ENCODE results near the gene PTPMT1. TPM values are rescaled to one million over a fixed set of nuclear protein-coding genes. Genes with fewer than 3 reads are reported as not detected.

The PTPMT1 gene
- total RNA-seq, 6 experiments from 2014 or later = 14.7 to 118 (median 20.5) TPM

DNA sequence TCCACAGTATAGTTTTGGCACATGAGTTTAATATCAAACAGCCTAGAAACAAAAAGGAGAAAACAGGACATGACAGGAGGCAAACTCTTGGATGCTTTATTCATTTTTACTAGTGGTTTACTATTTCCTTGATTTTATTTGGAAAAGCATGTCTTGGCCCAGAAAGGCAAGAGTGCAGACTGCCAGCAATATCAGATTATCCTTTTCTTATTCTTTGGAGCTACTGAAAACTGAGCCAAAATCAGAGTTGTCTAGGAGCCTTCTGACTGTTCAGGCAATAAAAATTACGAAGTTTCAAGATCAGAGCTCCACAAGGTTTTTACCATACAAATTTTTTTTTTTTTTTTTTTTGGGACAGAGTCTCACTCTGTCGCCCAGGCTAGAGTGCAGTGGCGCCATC lies 28.5 kb upstream of the PTPMT1 start:
- H3K4me1 ChIP-seq = peaks cover 0 to 51% (median 15%) of the 10 kb centered on the region in 4 donors
- 82% methylated on average over 3 of the region's 3 CpGs for WGBS (ENCODE audit: insufficient coverage, low coverage, low lambda C conversion rate, missing lambda C conversion rate)
- ATAC-seq (no peak), DNase-seq (no peak)
- intact Hi-C loops (cut with DNase I) = no loop called here
- no peak for TF ChIP-seq POLR2A (IDR thresholded peaks at IDR 0.05)
- TF ChIP-seq, protein P1, sequence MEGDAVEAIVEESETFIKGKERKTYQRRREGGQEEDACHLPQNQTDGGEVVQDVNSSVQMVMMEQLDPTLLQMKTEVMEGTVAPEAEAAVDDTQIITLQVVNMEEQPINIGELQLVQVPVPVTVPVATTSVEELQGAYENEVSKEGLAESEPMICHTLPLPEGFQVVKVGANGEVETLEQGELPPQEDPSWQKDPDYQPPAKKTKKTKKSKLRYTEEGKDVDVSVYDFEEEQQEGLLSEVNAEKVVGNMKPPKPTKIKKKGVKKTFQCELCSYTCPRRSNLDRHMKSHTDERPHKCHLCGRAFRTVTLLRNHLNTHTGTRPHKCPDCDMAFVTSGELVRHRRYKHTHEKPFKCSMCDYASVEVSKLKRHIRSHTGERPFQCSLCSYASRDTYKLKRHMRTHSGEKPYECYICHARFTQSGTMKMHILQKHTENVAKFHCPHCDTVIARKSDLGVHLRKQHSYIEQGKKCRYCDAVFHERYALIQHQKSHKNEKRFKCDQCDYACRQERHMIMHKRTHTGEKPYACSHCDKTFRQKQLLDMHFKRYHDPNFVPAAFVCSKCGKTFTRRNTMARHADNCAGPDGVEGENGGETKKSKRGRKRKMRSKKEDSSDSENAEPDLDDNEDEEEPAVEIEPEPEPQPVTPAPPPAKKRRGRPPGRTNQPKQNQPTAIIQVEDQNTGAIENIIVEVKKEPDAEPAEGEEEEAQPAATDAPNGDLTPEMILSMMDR (IDR thresholded peaks at IDR 0.05) = no peak
- H3K27ac ChIP-seq = no peak overlapping the region
- H3K9me3 ChIP-seq = no peaks in the 10 kb centered on the region
- no peaks in the 10 kb centered on the region for H3K27me3 ChIP-seq
- H3K36me3 ChIP-seq = no peaks in the 10 kb centered on the region
- no peak overlapping the region for H3K4me3 ChIP-seq

DNA sequence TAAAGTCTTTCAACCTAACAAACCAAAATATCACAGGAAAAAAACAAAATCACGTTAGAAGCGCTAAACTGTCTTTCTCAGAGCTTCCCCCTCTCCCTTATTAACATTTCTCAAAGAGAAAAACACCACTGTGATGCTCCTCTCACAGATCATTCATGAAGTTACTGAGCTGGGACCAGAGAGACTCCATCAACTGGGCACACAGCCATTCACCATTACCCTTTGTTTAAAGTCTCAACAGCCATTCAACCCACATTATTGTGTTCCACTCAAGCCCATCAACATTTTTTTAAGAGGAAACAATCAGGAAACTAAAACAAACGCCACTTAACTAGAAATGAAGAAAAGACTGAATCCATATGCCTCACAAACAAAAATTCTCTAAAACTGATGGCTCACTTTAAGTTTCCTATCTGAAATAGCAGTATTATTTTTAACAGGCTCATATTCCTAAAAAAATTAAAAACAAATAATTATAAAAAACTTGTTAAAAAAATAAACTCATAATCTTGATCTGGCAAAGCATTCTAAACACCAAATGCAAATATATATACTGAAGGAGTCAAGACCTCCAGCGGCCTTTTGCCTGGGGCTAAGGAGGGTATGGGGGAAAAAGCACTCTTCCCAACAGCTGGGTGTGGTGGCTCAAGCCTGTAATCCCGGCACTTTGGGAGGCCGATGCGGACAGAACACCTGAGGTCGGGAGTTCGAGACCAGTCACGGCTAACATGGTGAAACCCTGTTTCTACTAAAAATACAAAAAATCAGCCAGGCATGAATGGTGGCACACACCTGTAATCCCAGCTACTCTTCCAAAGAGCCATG lies 26.4 kb upstream of the PTPMT1 start:
- Histone ChIP-seq H3K4me3 (no peak overlapping the region), H3K9me3 (no peaks in the 10 kb centered on the region), H3K27me3 (no peaks in the 10 kb centered on the region), H3K36me3 (no peaks in the 10 kb centered on the region), H3K27ac (no peak overlapping the region), H3K4me1 (peaks cover 0 to 31% (median 7%) of the 10 kb centered on the region in 4 donors)
- intact Hi-C loops (cut with DNase I) = no loop called here
- TF ChIP-seq POLR2A (IDR thresholded peaks at IDR 0.05) = no peak
- TF ChIP-seq, protein P1 (IDR thresholded peaks at IDR 0.05) = no peak
- WGBS (ENCODE audit: insufficient coverage, low coverage, low lambda C conversion rate, missing lambda C conversion rate) = 74% methylated on average over 10 of the region's 10 CpGs
- no peak for ATAC-seq
- no peak for DNase-seq

- peak in 3 of 4 donors; percentile 40 to 65 (median 42) for ATAC-seq
These were observed 25.7 kb upstream of the PTPMT1 start for GRCh38 chr11:47539681-47540039.

DNA sequence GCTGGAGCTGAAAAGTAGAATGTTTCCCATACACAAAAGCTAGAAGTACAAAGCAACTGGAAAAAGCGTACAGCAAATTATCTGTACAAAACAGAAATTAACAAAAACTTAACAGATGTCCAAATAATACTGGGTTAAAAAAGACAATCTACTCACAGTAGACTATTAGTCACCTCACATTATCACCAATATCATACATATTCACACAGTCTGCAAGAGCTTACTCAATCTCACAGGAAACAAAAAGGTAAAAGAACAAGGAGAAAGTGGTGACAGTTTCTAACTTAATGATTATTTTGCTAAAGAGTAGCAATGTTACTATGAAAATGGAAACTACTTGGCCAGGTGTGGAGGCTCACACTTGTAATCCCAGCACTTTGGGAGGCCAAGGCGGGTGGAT lies 24.3 kb upstream of the PTPMT1 start:
- H3K4me1 ChIP-seq = peaks cover 0 to 34% (median 7%) of the 10 kb centered on the region in 4 donors

More at GRCh38 chr11:47539681-47540039, 25.7 kb upstream of the PTPMT1 start:
- Histone ChIP-seq H3K36me3 (no peaks in the 10 kb centered on the region), H3K27me3 (no peaks in the 10 kb centered on the region), H3K9me3 (no peaks in the 10 kb centered on the region), H3K4me3 (no peak overlapping the region), H3K4me1 (peaks cover 0 to 34% (median 7%) of the 10 kb centered on the region in 4 donors), H3K27ac (no peak overlapping the region)
- no peak for DNase-seq
- WGBS (ENCODE audit: insufficient coverage, low coverage, low lambda C conversion rate, missing lambda C conversion rate) = 9% methylated on average over 2 of the region's 2 CpGs
- TF ChIP-seq, protein P1 (IDR thresholded peaks at IDR 0.05) = no peak
- no peak for TF ChIP-seq POLR2A (IDR thresholded peaks at IDR 0.05)
- intact Hi-C loops (cut with DNase I) = no loop called here

More for the DNA sequence above, 24.3 kb upstream of the PTPMT1 start:
- intact Hi-C loops (cut with DNase I) = no loop called here
- no peak for ATAC-seq
- Histone ChIP-seq H3K36me3 (no peaks in the 10 kb centered on the region), H3K27ac (no peak overlapping the region), H3K27me3 (no peaks in the 10 kb centered on the region), H3K4me3 (no peak overlapping the region), H3K9me3 (no peaks in the 10 kb centered on the region)
- TF ChIP-seq POLR2A (IDR thresholded peaks at IDR 0.05) = no peak
- TF ChIP-seq, protein P1 (IDR thresholded peaks at IDR 0.05) = no peak
- WGBS (ENCODE audit: insufficient coverage, low coverage, low lambda C conversion rate, missing lambda C conversion rate) = 86% methylated on average over 1 of the region's 2 CpGs
- no peak for DNase-seq

Measured in right lobe of liver (tissue), 6 donors.